NCI-H460 (cell line): ENCODE measurements around the gene ATP5F1E. TPM values are rescaled to one million over a fixed set of nuclear protein-coding genes. Genes with fewer than 3 reads are reported as not detected.
"Not testable (repeated sequence)": the region's sequence is repeated elsewhere in the genome, so short reads cannot be mapped to it uniquely, and the experiment has no call there.

Experiments
- DNase-seq: peaks from one replicate; pipeline ENCODE4 v3.0.0-alpha.2; 2016; ENCODE audit warnings: low read depth; ENCODE audit errors: extremely low read depth
- total RNA-seq: library from RNA; depleted of rRNA; stranded (reverse); fragments of >200 nt; shearing (Covaris generic); gene quantifications from 2 replicates; pipeline ENCODE4 v1.2.3, GENCODE V29; 2014

ATP5F1E gene
- total RNA-seq, 1 experiment from 2014 or later, result 92.3 TPM

GRCh38 chr20:59043698-59044097 is 11.6 kb upstream of the ATP5F1E start:
- DNase-seq, result no peak

DNA sequence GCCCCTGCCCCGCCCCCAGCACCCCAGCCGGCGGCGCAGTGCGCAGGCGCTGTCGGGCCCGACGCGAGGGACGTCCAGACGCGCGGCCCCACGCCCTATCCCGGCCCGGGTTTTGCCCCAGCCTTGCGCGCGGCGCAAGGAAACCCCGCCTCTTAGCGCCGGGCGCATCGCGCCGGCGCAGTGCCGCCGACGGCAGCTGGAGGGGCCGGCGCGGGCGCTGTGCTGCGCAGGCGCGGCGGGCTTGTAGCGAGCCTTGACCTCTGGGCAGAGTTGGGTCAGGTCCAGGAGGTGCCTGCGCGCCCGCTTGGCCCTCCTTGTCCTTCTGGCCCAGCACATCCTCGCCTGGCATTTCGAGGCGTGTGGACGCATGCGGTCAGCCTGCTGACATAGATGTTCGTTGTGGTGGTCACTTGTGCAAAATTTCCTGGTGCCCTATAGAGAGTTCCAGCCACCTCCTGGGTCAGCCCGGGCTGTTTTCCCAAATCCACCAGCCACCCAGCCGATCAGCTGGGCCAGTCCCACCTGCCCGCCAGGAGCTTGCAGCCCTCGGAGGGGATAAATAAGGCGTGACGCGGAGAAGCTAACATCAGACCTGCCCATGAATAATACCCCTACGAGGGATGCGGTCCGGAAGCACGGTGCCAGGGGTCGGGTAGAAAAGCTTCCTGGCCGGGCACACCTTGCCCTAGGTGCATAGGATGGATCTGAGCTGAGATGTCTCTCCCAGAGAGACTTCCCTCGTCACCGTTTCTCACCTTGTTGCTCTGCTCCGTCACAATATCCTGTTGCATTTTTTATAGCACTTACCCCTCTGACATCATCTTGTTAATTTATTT is 10.9 kb upstream of the ATP5F1E start:
- DNase-seq, result peak; percentile 93

GRCh38 chr20:59042151-59042795 is 10.1 kb upstream of the ATP5F1E start, which contains the start of gene PRELID3B:
PRELID3B (minus strand) TSS chr20:59042786; CDS start chr20:59042730, 56 bp downstream.
- no peak for DNase-seq

DNA sequence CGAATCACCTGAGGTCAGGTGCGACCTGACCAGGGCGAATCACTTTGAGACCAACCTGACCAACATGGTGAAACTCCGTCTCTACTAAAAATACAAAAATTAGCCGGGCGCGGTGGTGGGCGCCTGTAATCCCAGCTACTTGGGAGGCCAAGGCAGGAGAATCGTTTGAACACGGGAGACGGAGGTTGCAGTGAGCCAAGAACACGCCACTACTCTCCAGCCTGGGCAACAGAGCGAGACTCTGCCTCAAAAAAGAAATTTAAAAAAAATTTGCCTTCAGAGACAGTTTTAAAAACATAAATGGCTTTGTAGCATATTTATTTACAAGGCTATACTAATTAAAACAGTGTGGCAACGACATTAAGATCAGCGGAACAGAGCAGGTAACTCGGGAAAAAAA is 9.4 kb upstream of the ATP5F1E start:
- DNase-seq, result not testable (repeated sequence)

- no peak for DNase-seq
Observed at GRCh38 chr20:59040667-59041066, 8.5 kb upstream of the ATP5F1E start.

DNA sequence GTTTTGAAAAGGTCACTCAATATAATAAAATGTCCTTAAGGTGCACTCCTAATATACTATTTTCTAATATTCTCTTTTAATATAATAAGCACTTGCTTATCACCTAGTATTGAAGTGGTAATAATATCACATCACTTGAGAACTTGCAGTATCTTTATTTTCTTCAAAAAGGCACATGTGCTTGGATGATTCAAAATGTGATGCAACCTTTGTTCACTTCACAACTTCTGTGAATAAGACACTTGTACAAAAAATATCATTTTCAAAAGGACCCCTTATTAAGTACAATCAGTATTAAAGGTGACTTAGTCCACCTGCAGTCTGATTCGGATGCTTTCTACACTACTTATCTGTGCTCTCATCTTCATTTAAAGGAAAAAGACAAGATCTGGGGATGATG is 7.1 kb upstream of the ATP5F1E start:
- DNase-seq, result no peak

- no peak for DNase-seq
Observed at GRCh38 chr20:59037386-59037785, 5.3 kb upstream of the ATP5F1E start.

- no peak for DNase-seq
Observed at GRCh38 chr20:59035381-59035780, 3.2 kb upstream of the ATP5F1E start.

DNA sequence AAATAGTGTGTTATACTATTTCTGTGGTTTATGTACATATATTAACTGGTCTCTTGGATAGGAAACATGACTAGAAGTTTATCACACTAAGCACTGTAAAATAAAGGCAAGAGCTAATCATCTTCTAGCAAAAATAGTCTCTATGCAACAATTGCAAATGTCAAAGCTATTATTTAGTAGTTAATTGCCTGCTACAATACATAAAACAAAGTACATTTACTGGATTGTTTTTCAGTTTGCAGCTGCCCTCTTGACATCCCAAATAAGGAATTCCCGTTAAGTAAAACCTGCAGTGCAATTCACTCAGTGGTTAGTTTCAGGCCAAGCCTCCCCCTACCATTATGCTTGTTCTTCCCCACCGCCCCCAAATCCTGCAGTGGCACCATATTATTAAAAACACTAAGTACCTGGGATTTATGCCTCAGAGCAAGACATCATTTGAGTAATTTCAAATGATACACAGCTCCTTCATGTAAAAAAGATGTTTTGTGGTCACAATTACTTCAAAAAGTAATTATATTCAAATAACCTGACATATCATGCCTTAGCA is 1.6 kb upstream of the ATP5F1E start:
- DNase-seq, result no peak

GRCh38 chr20:59033093-59033492 is 958 bp upstream of the ATP5F1E start:
- no peak for DNase-seq

DNA sequence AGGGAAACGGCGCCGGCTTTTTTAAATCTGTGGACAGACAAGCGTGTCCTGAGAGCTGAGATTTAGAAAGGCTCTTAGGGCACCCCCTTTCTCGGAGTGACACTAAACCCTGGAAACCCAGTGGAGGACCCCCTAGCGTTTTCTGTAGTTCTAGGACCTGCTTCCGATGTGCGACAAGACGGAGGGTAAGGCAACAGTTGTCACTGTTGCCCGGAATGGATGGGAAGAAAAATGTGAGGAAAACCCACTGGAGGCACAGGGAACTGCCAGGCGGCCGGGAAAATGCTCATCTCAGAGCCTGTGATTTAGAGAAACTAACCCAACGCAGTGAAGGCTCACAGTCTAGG is 551 bp upstream of the ATP5F1E start:
- no peak for DNase-seq

GRCh38 chr20:59031564-59032022 is 542 bp downstream of the ATP5F1E start:
- no peak for DNase-seq

DNA sequence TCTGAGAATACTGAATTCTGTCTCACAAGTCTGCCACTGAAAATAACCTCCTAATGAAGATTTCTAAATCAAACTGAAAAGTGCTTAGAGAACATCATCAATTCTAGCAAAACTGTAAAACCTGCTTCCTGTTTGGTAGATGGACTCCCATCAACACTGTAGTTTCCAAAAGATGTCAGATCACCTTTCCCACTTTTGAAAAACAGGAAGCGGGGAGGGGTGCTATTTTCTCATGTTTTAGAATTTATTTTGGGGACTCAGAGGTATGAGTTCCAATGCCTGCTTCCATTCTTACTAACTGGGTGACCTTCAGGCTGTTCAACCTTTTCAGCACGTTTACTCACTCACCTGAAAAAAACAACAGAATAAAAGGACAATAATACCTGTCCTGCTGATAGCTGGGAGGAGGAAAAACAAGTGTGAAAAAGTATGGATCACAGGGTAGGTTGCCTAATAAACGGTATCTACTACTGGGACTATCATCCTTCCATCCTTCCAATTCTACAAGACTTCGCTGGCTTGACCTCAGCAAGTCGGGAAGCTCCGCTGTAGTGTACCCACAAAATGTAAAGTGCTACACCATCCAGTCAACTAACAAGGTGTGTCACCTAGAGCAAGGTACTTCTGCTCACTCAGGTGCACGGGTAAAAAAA is 1.1 kb downstream of the ATP5F1E start:
- DNase-seq, result no peak

- no peak for DNase-seq
Observed at GRCh38 chr20:59028812-59029211, 3.3 kb downstream of the ATP5F1E start.

GRCh38 chr20:59027741-59028320 is 4.3 kb downstream of the ATP5F1E start:
- DNase-seq, result no peak

- no peak for DNase-seq
Observed at GRCh38 chr20:59026904-59027740, 5.0 kb downstream of the ATP5F1E start.

- no peak for DNase-seq
Observed at GRCh38 chr20:59025511-59025910, 6.6 kb downstream of the ATP5F1E start.

DNA sequence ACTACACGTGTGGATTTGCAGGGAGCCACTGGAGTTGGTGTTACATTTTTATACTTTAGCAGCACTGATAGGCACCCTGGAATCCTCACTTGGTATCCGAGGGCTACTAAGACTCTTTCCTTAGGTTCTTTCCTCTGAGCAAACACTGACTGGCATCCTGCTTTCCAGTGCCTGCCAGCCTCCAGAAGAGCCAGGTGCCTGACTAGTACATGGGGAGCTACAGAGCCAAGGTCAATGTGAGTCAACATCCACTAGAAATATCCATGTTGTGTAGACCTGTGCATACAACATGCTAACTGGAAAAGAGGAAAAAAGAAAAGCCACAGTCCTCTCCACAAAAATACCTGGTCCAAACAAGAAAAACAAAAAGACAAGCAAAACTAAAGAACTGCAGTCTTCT is 7.0 kb downstream of the ATP5F1E start:
- no peak for DNase-seq

DNA sequence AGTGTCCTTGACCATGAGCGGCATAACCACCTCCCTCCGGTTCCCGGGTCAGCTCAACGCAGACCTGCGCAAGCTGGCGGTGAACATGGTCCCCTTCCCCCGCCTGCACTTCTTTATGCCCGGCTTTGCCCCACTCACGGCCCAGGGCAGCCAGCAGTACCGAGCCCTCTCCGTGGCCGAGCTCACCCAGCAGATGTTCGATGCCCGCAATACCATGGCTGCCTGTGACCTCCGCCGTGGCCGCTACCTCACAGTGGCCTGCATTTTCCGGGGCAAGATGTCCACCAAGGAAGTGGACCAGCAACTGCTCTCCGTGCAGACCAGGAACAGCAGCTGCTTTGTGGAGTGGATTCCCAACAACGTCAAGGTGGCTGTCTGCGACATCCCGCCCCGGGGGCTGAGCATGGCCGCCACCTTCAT is 8.0 kb downstream of the ATP5F1E start:
- no peak for DNase-seq

GRCh38 chr20:59023616-59024015 is 8.5 kb downstream of the ATP5F1E start:
- DNase-seq, result no peak
